ENCODE measurements around the gene NDUFB2.

NDUFB2 gene

GRCh38 chr7:140746751-140747150, 50.2 kb downstream of the NDUFB2 start:
- DNase-seq: no peak

GRCh38 chr7:140752533-140752932, 56.0 kb downstream of the NDUFB2 start:
- no peak for DNase-seq

- no peak for DNase-seq
Measured at GRCh38 chr7:140754506-140754905, 58.0 kb downstream of the NDUFB2 start.

Data from NCI-H2227 treated with DMSO at 0.1 percent for 48 hours (cell line).